HG03095 (cell line): ENCODE results near the gene ETFDH.
"Not testable (repeated sequence)": the region's sequence is repeated elsewhere in the genome, so short reads cannot be mapped to it uniquely, and the experiment has no call there.

Experiments used
- ATAC-seq: cut with Tn5 transposase; IDR thresholded peaks from one replicate; pipeline ENCODE4 v1.9.1; 2021; ENCODE audit warnings: moderate library complexity; ENCODE audit not compliant: unreplicated experiment

The ETFDH gene

DNA sequence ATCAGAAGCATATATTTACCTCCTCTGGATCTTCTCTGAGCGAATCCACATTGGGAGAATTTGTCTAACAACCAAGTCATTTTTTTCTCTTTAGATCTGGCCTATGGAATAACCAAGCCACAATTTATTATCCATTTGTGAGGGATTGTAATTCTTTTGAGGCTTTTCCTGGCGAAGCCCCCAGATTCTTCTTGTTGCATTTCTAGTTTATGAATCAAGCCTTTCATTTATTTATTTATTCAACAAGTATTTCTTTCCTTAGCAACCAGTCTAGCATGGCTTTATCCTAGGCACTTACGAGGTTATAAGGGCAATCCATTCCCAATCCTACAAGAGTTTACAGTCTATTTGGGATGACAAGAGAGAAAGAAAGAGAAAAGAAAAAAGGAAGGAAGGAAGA lies 78.3 kb downstream of the ETFDH start:
- no peak for ATAC-seq

DNA sequence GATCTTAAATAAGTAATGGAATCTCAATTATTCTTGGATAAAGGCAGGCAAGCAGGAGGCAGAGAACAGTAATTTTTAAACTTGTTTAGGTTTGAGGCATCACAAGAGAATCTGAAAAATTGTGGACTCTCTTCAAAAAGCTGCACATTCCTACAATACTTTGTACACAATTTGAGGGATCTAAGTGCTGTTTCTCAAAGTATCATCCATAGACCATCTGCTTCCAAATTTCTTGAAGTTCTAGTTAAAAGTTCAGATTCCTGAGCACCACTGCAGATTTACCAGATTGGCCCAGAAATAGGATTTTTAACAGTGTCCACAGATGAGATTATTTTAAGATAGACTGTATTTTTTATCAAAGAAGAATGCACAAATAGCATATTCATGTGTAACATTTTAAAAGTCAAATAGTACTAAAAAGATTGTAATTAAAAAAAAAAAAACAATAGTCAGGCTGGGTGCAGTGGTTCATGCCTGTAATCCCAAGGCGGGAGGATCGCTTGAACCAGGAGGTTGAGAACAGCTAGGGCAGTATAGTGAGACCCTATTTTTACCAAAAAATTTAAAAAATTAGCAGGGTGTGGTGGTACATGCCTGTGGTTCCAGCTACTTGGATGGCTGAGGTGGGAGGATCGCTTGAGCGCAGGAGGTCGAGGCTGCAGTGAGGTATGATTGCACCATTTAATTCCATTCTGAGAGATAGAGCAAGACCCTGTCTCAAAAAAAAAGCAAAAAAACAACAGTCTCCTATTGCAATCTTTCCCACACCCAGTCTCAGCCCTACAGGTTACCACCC lies 82.5 kb downstream of the ETFDH start:
- no peak for ATAC-seq

- ATAC-seq: not testable (repeated sequence)
Observed at GRCh38 chr4:158755819-158756218, 83.7 kb downstream of the ETFDH start.

- no peak for ATAC-seq
Observed at GRCh38 chr4:158756588-158756987, 84.5 kb downstream of the ETFDH start.

- no peak for ATAC-seq
Observed at GRCh38 chr4:158758142-158758541, 86.0 kb downstream of the ETFDH start.

DNA sequence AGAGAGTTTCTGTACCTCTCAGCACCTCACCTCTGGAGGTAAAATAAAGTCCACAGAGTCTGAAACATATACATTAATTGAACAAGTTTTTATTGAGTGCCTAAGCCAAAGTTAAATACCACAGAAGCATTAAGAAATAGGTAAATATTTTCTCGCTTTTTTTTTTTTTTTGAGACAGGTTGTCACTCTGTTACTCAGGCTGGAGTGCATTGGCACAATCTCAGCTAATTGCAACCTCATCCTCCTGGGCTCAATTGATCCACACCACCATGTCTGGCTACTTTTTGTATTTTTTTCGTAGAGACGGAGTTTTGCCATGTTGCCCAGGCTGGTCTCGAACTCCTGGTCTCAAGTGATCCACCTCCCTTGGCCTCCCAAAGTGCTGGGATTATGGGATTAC lies 86.6 kb downstream of the ETFDH start:
- no peak for ATAC-seq
